HepG2 (cell line): ENCODE measurements around the gene TAP1. TPM values are rescaled to one million over a fixed set of nuclear protein-coding genes. Genes with fewer than 3 reads are reported as not detected.

ENCODE experiments used
- AGO1 ChIP-seq: fragments of 200-400 bp; formaldehyde crosslinking; IDR thresholded peaks from 2 replicates; pipeline ENCODE4 v1.6.1; 2017; ENCODE audit warnings: mild to moderate bottlenecking, low read depth, low read length, moderate library complexity; ENCODE audit not compliant: poor library complexity, severe bottlenecking
- ATF7-NPFF ChIP-seq: sonication (generic); formaldehyde crosslinking; IDR thresholded peaks from 2 replicates; pipeline ENCODE4 v1.8.1; 2023; ENCODE audit warnings: mild to moderate bottlenecking, low read depth, missing genetic modification reagents, moderate library complexity
- CREB1 ChIP-seq, 2 experiments: fragments of 450-650 bp in 1 of 2; IDR thresholded peaks; 2 replicates each; pipeline ENCODE4 v1.6.1; 2016 to 2017; ENCODE audit warnings: control low read depth in 1 of 2, mild to moderate bottlenecking in 1 of 2, missing compliant biosample characterization in 1 of 2, missing genetic modification characterization in 1 of 2
- EHMT2 ChIP-seq: fragments of 200-600 bp; sonication (generic); IDR thresholded peaks from 2 replicates; pipeline ENCODE4 v1.7.0; 2017; ENCODE audit warnings: antibody characterized with exemption, low read depth, low read length, borderline replicate concordance
- SIX1 ChIP-seq: sonication (generic); formaldehyde crosslinking; IDR thresholded peaks from 2 replicates; pipeline ENCODE4 v1.4.0; 2020; ENCODE audit warnings: missing genetic modification reagents, borderline replicate concordance
- TAF1 ChIP-seq: sonication (generic); formaldehyde crosslinking; IDR thresholded peaks from 2 replicates; pipeline ENCODE4 v1.4.0; 2020; ENCODE audit warnings: missing genetic modification reagents
- YEATS4 ChIP-seq: sonication (generic); formaldehyde crosslinking; IDR thresholded peaks from 2 replicates; pipeline ENCODE4 v1.4.0; 2020; ENCODE audit warnings: missing genetic modification reagents, borderline replicate concordance
- ZNF569 ChIP-seq: sonication (generic); formaldehyde crosslinking; IDR thresholded peaks from 2 replicates; pipeline ENCODE4 v1.5.0; 2020; ENCODE audit warnings: mild to moderate bottlenecking, missing genetic modification reagents, moderate library complexity, borderline replicate concordance
- ZNF619 ChIP-seq: sonication (generic); formaldehyde crosslinking; IDR thresholded peaks from 2 replicates; pipeline ENCODE4 v1.4.0; 2020; ENCODE audit warnings: mild to moderate bottlenecking, missing genetic modification reagents
- ZNF782 ChIP-seq: sonication (generic); formaldehyde crosslinking; IDR thresholded peaks from 2 replicates; pipeline ENCODE4 v1.4.0; 2020; ENCODE audit warnings: missing genetic modification reagents, mild to moderate bottlenecking, borderline replicate concordance
- ZSCAN31 ChIP-seq: sonication (generic); formaldehyde crosslinking; IDR thresholded peaks from 2 replicates; pipeline ENCODE4 v1.5.0; 2020; ENCODE audit warnings: low read depth, mild to moderate bottlenecking, missing genetic modification reagents
- polyA plus RNA-seq, 8 experiments: library from polyadenylated mRNA; depleted of rRNA in 3 of 8; stranded (reverse) in 7 of 8; unstranded in 1 of 8; fragments of >200 nt; fragmentation: Illumina TruSeq in 4 of 8; extraction: Trizol in 4 of 8; gene quantifications; 2 replicates each; pipeline versions ENCODE4 v1.2.1 to v1.2.3, GENCODE V29; 2011 to 2016; ENCODE audit warnings: low read depth in 4 of 8, missing spikeins in 1 of 8, mixed read lengths in 1 of 8; ENCODE audit not compliant: insufficient read depth in 1 of 8
- total RNA-seq, 5 experiments: library from RNA; depleted of rRNA; stranded (reverse); fragments of >200 nt; fragmentation: Illumina TruSeq; extraction: Trizol; gene quantifications; 2 replicates each; pipeline ENCODE4 v1.2.3, GENCODE V29; 2016; ENCODE audit warnings: low read depth in 1 of 5
- TF ChIP-seq, protein P1 (sequence below): sonication (generic); formaldehyde crosslinking; IDR thresholded peaks from 2 replicates; pipeline ENCODE4 v1.4.0; 2020; ENCODE audit warnings: low read depth, missing genetic modification reagents
- TF ChIP-seq, protein P2 (sequence below): IDR thresholded peaks from 2 replicates; pipeline ENCODE4 v1.6.1; 2012; ENCODE audit warnings: low read depth, low read length, improper control_type of control experiment
- TF ChIP-seq, protein P3 (sequence below): sonication (generic); formaldehyde crosslinking; IDR thresholded peaks from 2 replicates; pipeline ENCODE4 v1.5.0; 2020; ENCODE audit warnings: missing genetic modification reagents, mild to moderate bottlenecking, borderline replicate concordance
- TF ChIP-seq, protein P4 (sequence below): sonication (generic); formaldehyde crosslinking; IDR thresholded peaks from 2 replicates; pipeline ENCODE4 v1.9.0; 2022; ENCODE audit warnings: missing genetic modification reagents, mild to moderate bottlenecking, borderline replicate concordance

The TAP1 gene
- total and polyA plus RNA-seq, 2 of the 13 experiments (the other 11 are each of a cell fraction or from before 2014, with no cell fraction given), result 31.2 to 52.2 TPM

DNA sequence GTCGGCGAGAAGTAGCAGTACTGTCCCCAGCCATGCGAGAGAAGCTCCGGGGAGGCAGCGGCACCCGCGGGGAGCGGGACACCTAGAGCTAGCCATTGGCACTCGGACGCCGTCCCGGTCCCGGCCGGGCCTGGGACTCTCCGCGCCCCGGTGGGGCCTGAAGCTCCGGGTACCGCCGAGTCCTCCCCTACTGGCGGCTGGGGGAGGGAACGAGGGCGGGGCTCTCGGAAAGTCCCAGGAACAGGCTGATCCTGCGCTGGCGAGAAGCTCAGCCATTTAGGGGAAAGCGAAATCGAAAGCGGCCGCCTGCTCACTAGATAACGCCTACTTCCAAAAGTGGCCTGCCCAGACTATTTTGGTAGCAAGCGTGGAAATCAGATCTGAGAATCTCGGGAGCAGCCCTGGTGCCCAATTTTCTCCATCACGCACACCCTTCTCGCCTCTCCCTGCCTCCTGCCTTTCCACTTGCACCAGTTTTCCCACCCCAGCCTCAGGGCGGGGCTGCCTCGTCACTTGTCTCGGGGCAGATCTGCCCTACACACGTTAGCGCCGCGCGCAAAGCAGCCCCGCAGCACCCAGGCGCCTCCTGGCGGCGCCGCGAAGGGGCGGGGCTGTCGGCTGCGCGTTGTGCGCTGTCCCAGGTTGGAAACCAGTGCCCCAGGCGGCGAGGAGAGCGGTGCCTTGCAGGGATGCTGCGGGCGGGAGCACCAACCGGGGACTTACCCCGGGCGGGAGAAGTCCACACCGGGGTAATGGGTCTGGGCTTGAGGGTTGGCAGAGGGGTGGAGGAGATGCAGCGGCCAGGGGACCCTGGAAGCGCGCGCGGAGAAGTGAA, at the start of gene TAP1, which contains the start of gene PSMB9 (continued):
- TF ChIP-seq, protein P1, sequence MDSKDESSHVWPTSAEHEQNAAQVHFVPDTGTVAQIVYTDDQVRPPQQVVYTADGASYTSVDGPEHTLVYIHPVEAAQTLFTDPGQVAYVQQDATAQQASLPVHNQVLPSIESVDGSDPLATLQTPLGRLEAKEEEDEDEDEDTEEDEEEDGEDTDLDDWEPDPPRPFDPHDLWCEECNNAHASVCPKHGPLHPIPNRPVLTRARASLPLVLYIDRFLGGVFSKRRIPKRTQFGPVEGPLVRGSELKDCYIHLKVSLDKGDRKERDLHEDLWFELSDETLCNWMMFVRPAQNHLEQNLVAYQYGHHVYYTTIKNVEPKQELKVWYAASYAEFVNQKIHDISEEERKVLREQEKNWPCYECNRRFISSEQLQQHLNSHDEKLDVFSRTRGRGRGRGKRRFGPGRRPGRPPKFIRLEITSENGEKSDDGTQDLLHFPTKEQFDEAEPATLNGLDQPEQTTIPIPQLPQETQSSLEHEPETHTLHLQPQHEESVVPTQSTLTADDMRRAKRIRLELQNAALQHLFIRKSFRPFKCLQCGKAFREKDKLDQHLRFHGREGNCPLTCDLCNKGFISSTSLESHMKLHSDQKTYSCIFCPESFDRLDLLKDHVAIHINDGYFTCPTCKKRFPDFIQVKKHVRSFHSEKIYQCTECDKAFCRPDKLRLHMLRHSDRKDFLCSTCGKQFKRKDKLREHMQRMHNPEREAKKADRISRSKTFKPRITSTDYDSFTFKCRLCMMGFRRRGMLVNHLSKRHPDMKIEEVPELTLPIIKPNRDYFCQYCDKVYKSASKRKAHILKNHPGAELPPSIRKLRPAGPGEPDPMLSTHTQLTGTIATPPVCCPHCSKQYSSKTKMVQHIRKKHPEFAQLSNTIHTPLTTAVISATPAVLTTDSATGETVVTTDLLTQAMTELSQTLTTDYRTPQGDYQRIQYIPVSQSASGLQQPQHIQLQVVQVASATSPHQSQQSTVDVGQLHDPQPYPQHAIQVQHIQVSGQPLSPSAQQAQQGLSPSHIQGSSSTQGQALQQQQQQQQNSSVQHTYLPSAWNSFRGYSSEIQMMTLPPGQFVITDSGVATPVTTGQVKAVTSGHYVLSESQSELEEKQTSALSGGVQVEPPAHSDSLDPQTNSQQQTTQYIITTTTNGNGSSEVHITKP (CRISPR knock-in tag), result no peak
- TF ChIP-seq CREB1 (IDR thresholded peaks at IDR 0.05) (peak; percentile 94), CREB1 (CRISPR knock-in tag; IDR thresholded peaks at IDR 0.05) (peak; percentile 96), YEATS4 (peak; percentile 70), ZNF782 (no peak), SIX1 (CRISPR knock-in tag) (no peak; the same call in 1 of the 2 replicates), AGO1 (peak; percentile 27), ZSCAN31 (CRISPR knock-in tag) (peak; percentile 83), ZNF619 (CRISPR knock-in tag) (no peak), EHMT2 (no peak), ZNF569 (peak; percentile 43; the same call in 1 of the 2 replicates), ATF7-NPFF (peak; percentile 57), TAF1 (peak; percentile 66)
- TF ChIP-seq, protein P2, sequence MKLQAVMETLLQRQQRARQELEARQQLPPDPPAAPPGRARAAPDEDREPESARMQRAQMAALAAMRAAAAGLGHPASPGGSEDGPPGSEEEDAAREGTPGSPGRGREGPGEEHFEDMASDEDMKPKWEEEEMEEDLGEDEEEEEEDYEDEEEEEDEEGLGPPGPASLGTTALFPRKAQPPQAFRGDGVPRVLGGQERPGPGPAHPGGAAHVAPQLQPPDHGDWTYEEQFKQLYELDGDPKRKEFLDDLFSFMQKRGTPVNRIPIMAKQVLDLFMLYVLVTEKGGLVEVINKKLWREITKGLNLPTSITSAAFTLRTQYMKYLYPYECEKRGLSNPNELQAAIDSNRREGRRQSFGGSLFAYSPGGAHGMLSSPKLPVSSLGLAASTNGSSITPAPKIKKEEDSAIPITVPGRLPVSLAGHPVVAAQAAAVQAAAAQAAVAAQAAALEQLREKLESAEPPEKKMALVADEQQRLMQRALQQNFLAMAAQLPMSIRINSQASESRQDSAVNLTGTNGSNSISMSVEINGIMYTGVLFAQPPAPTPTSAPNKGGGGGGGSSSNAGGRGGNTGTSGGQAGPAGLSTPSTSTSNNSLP, result no peak
- TF ChIP-seq, protein P3, sequence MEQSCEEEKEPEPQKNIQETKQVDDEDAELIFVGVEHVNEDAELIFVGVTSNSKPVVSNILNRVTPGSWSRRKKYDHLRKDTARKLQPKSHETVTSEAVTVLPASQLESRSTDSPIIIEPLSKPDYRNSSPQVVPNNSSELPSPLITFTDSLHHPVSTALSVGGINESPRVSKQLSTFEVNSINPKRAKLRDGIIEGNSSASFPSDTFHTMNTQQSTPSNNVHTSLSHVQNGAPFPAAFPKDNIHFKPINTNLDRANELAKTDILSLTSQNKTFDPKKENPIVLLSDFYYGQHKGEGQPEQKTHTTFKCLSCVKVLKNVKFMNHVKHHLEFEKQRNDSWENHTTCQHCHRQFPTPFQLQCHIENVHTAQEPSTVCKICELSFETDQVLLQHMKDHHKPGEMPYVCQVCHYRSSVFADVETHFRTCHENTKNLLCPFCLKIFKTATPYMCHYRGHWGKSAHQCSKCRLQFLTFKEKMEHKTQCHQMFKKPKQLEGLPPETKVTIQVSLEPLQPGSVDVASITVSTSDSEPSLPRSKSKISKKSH (CRISPR knock-in tag), result no peak
- TF ChIP-seq, protein P4, sequence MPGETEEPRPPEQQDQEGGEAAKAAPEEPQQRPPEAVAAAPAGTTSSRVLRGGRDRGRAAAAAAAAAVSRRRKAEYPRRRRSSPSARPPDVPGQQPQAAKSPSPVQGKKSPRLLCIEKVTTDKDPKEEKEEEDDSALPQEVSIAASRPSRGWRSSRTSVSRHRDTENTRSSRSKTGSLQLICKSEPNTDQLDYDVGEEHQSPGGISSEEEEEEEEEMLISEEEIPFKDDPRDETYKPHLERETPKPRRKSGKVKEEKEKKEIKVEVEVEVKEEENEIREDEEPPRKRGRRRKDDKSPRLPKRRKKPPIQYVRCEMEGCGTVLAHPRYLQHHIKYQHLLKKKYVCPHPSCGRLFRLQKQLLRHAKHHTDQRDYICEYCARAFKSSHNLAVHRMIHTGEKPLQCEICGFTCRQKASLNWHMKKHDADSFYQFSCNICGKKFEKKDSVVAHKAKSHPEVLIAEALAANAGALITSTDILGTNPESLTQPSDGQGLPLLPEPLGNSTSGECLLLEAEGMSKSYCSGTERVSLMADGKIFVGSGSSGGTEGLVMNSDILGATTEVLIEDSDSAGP, result peak; percentile 85; the same call in 1 of the 2 replicates
